ENCODE results near the gene TPT1. TPM values are rescaled to one million over a fixed set of nuclear protein-coding genes. Genes with fewer than 3 reads are reported as not detected.

TPT1 gene
- total RNA-seq, 2 donors from 2014 or later: 1,254 to 1,787 TPM

DNA sequence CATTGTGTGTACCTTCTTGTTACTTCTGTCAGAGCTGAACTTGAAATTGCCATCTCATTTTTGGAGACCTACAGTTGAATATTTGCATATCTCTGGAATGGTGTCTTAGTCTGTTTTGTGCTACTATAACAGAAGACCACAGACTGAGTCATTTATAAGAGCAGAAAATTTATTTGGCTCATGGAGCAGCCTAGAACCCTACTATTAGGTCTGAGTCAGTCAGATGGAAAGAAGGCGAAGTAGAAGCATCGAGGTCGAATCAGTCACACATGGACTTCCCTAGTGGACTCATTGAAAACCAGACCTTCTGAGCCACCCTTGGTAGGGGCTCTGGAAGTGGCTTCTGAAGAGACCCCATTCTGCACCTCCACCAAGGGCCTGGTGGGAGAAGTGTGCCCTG, 33.9 kb upstream of the TPT1 start:
- WGBS, 2 donors: 89 to 92% methylated on average over 3 of the region's 3 CpGs
- Histone ChIP-seq H3K4me3 (no peak overlapping the region), H3K27me3 (no peaks in the 10 kb centered on the region), H3K4me1 (peaks cover 17% of the 10 kb centered on the region), H3K9me3 (no peaks in the 10 kb centered on the region), H3K36me3 (replicated peaks in 1 of 2; ENCODE audit: insufficient read depth in 1 of 2, low read depth in 2 of 2) (no peaks in the 10 kb centered on the region), H3K27ac (no peak overlapping the region)
- DNase-seq (no peak), ATAC-seq (no peak)
- TF ChIP-seq, protein P1, sequence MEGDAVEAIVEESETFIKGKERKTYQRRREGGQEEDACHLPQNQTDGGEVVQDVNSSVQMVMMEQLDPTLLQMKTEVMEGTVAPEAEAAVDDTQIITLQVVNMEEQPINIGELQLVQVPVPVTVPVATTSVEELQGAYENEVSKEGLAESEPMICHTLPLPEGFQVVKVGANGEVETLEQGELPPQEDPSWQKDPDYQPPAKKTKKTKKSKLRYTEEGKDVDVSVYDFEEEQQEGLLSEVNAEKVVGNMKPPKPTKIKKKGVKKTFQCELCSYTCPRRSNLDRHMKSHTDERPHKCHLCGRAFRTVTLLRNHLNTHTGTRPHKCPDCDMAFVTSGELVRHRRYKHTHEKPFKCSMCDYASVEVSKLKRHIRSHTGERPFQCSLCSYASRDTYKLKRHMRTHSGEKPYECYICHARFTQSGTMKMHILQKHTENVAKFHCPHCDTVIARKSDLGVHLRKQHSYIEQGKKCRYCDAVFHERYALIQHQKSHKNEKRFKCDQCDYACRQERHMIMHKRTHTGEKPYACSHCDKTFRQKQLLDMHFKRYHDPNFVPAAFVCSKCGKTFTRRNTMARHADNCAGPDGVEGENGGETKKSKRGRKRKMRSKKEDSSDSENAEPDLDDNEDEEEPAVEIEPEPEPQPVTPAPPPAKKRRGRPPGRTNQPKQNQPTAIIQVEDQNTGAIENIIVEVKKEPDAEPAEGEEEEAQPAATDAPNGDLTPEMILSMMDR (IDR thresholded peaks at IDR 0.05): no peak
- TF ChIP-seq POLR2A (IDR thresholded peaks at IDR 0.05): no peak
- intact Hi-C loops (cut with DNase I): no loop called here

DNA sequence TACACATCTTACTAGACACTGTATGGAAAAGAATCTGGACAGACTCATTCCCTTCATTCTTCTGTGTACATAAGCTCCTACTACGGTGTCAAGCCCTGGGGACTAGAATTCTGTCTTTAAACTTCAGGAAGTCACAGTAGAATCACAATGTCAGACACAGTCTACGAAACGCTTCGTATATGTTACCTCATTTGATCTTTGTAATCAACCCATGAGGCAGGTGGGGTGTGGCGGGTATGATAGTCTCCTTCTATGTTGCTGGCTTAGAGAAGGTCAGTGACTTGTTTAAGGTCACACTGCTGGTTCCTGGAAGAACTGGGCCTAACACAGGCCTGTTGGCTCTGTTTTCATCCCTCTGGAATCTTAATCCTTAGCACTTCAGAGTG, 32.2 kb upstream of the TPT1 start:
- no peak for TF ChIP-seq POLR2A (IDR thresholded peaks at IDR 0.05)
- ATAC-seq: no peak

DNA sequence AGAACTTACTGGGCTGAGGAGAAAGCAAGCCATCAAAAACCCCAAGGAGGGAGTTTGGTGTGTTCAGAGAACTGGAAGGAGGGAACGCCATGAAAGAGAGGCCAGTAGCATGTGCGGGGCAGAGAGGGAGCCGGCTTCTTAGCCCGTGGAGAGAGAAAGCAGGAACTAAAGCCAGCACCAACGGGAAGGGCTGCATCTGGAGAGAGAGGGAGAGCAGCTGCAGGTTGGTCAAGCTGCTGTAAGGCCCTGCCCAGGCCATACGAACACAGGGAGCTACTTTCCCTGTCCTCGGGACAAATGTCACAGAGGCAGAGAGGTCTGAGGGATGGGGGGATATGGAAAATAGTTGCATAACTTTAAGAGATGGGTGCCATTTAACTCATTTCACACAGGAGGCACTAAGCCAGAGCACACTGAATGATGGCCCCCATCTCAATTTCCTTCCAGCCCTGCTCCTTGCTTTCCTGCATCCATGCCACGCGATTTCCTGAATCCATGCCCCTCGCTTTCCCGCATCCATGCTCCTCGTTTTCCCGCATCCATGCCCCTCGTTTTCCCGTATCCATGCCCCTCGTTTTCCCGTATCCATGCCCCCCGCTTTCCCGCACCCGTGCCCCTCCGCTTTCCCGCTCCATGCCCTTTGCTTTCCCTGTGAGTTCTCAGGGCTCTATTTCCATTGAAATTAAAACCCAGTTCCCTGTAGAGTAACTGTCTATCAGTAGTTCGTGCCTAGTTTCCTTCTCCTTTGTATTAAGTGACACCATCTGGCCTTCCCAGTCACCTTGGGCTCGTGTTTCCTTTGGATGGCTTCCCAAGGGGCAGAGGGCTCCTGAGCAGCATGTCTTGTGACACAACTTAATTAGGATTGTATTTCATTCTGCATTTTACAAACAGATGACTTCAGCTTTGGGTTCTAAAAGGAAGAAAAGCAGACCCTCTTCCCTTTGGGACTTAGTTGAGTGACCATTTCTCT, 31.5 kb upstream of the TPT1 start:
- ATAC-seq: no peak
- Histone ChIP-seq H3K4me3 (no peak overlapping the region), H3K27me3 (no peaks in the 10 kb centered on the region), H3K36me3 (replicated peaks in 1 of 2; ENCODE audit: insufficient read depth in 1 of 2, low read depth in 2 of 2) (no peaks in the 10 kb centered on the region), H3K9me3 (no peaks in the 10 kb centered on the region), H3K27ac (no peak overlapping the region), H3K4me1 (peaks cover 17% of the 10 kb centered on the region)
- 75 to 82% methylated on average over 24 of the region's 24 CpGs for WGBS, 2 donors
- no peak for TF ChIP-seq POLR2A (IDR thresholded peaks at IDR 0.05)
- TF ChIP-seq, protein P1 (IDR thresholded peaks at IDR 0.05): no peak
- intact Hi-C loops (cut with DNase I): no loop called here
- DNase-seq: peak in 1 of 4 donors; percentile 32

More for the DNA sequence above, 32.2 kb upstream of the TPT1 start:
- no peak overlapping the region for H3K4me3 ChIP-seq
- intact Hi-C loops (cut with DNase I): no loop called here
- H3K27me3 ChIP-seq: no peaks in the 10 kb centered on the region
- no peaks in the 10 kb centered on the region for H3K36me3 ChIP-seq (replicated peaks in 1 of 2; ENCODE audit: insufficient read depth in 1 of 2, low read depth in 2 of 2)
- H3K4me1 ChIP-seq: peaks cover 17% of the 10 kb centered on the region
- no peaks in the 10 kb centered on the region for H3K9me3 ChIP-seq
- WGBS, 2 donors: 76 to 84% methylated on average over 5 of the region's 5 CpGs
- no peak for DNase-seq
- no peak overlapping the region for H3K27ac ChIP-seq

DNA sequence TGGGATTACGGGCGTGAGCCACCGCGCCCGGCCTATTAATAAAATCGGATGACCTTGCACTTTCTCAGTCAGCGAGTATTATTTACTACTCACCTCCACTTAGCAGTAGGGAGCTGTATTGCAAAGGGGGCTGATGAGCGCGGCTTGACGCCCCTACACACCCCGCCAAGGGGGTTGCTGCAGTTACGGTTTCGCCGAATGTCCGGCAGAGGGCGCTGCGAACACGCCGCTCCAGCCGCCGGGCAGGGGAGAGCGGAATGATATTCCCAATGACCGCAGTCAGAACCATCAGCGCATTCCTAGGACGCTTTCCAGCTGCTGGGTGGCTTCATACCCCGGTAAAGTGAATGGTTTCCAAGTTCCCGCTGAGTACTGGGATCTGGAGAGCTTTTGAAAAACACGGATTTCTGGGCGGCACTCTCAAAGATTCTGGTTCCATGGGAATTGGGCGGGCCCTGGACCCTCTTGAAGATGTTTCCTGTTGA, 30.0 kb upstream of the TPT1 start:
- H3K27me3 ChIP-seq: no peaks in the 10 kb centered on the region
- WGBS, 2 donors: 19 to 50% methylated on average over 12 to 29 of the region's 30 CpGs
- H3K36me3 ChIP-seq (replicated peaks in 1 of 2; ENCODE audit: insufficient read depth in 1 of 2, low read depth in 2 of 2): no peaks in the 10 kb centered on the region
- H3K9me3 ChIP-seq: no peaks in the 10 kb centered on the region
- no peak overlapping the region for H3K4me3 ChIP-seq
- DNase-seq: peak; percentile 64 to 73 (median 68)
- no peak overlapping the region for H3K27ac ChIP-seq
- peak; percentile 84 for ATAC-seq
- intact Hi-C loops (cut with DNase I): no loop called here
- peaks cover 17% of the 10 kb centered on the region for H3K4me1 ChIP-seq
- TF ChIP-seq, protein P1 (IDR thresholded peaks at IDR 0.05): peak; percentile 78 to 92 (median 87)
- TF ChIP-seq POLR2A (IDR thresholded peaks at IDR 0.05): no peak

DNA sequence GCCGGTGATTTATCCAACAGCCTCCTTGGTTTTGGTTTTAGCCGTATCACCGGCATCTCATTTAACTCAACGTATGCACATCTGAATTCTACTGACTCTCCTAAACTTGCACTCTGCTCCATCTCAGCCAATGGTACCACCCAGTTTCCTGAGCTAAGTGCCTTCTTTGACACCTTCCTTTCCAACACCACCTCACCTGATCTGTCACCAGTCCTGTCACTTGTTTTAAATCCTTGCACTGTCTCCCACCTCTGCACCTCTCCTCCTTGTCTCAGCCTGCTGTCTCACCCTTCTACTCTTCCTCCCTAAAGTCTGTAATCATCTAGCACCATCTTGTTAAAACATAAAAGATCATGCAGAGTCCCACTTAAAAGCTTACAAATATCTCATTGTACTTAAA, 28.1 kb upstream of the TPT1 start:
- no peak overlapping the region for H3K27ac ChIP-seq
- intact Hi-C loops (cut with DNase I): loop anchor here (10.0 kb wide), 1 partner anchor 136 kb away; no protein-coding TSS in a partner anchor
- DNase-seq (no peak), ATAC-seq (no peak)
- no peak overlapping the region for H3K4me3 ChIP-seq
- H3K27me3 ChIP-seq: no peaks in the 10 kb centered on the region
- 84 to 90% methylated on average over 4 of the region's 4 CpGs for WGBS, 2 donors
- no peaks in the 10 kb centered on the region for H3K36me3 ChIP-seq (replicated peaks in 1 of 2; ENCODE audit: insufficient read depth in 1 of 2, low read depth in 2 of 2)
- H3K9me3 ChIP-seq: no peaks in the 10 kb centered on the region
- H3K4me1 ChIP-seq: peaks cover 17% of the 10 kb centered on the region
- TF ChIP-seq, protein P1 (IDR thresholded peaks at IDR 0.05): no peak
- no peak for TF ChIP-seq POLR2A (IDR thresholded peaks at IDR 0.05)
